Measurements from ENCODE around the gene GIMAP6.
"Not testable (repeated sequence)": the region's sequence is repeated elsewhere in the genome, so short reads cannot be mapped to it uniquely, and the experiment has no call there.

GIMAP6 gene

DNA sequence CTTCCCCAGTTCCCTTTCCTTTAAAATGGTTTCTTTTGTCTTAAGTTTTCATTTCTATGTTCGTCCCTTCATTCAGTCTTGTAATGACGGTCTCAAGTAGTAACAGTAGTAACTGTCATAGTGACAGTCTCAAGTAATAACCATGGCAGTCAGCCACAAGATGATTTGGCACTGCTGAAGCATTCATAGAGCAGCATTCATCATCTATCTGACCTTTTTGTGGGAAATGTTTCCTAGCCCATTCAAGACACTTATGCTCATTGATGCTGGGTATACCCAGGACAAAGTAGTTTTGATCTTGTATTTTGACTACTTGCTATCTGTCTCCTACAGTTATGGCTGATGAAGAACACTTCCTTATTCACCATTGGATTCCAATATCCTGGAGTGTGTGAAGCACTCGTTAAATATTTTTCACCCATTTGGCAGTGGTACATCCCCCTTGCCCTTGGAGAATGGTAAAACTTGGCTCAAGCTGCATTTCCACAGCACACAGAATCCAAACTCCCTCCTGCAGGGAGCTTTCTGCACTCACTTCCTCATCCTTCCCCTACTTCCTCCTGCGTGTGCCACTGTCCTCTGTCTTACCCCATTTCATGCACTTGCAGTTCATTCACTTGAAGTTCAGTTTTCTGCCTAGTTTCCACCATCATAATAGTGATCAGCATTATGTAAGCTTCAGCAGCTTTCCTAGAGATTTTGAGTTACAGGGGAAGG lies 46.0 kb downstream of the GIMAP6 start:
- Mint-ChIP-seq H3K27me3 (no peaks in the 10 kb centered on the region), H3K9me3 (peaks cover 2% of the 10 kb centered on the region), H3K36me3 (ENCODE audit: low read depth) (no peaks in the 10 kb centered on the region), H3K27ac (peak overlapping the region; percentile 78), H3K4me1 (ENCODE audit: low read depth) (peaks cover 27% of the 10 kb centered on the region), H3K4me3 (peak overlapping the region; percentile 44)
- intact Hi-C loops (cut with micrococcal nuclease) = loop anchor here (2.0 kb wide), 1 partner anchor 99 kb away; the partner anchor contains the start of gene GIMAP2

DNA sequence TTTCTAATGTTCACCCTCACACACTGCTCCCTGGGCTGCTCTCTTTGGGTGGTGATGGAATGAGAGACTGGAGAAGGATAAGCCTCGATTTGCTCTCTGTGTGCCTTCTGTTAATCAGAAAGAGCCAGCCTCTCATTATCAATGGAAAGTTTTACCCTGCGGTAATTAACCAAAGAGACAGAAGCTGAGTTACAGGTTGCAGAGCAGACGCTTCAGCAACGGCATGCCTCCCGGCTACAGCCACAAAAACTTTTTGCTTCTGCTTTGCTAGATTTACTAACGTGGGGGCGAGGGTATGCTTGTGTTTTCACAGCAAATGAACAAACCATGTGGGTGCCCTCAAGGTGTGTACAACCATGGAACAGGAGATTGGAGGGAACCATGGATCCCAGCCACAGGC lies 47.0 kb downstream of the GIMAP6 start:
- no peaks in the 10 kb centered on the region for H3K9me3 Mint-ChIP-seq
- no peaks in the 10 kb centered on the region for H3K27me3 Mint-ChIP-seq
- intact Hi-C loops (cut with micrococcal nuclease) = no loop called here
- no peak overlapping the region for H3K27ac Mint-ChIP-seq
- H3K36me3 Mint-ChIP-seq (ENCODE audit: low read depth) = no peaks in the 10 kb centered on the region
- H3K4me1 Mint-ChIP-seq (ENCODE audit: low read depth) = peaks cover 35% of the 10 kb centered on the region
- no peak overlapping the region for H3K4me3 Mint-ChIP-seq

DNA sequence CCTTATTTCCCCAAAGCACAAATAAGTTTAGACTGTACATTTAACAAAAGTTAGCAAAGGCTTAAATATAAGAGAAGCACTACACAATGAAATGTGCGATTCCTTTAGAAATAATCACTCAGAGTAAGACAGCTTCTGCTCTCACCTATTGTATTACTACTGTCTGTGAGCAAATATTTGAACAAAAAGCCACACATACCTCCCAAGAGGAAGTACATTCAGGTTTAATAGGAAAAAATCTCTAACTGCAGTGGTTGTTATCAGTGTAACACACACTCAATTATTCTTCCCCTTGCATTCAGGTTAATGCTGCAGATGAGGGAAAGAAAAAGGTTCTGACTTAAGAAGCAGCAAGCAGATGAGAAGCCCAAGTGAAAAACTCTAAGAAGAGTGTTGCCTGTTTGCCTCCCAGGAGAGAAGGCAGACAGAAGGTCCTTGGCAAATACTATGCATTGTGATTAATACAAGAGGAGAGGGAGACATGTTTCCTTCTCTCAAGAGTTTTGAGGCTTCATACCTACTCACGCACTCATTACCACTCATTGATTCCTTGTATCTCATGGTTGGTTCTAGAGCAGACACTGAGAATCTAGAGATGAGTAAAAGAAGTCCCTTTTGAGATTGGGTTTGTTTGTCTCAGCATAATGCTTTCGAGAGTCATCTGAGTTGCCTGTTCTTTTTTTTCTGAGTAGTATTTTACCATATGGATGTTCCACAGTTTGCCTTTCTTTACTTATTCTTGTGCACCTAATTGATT lies 51.4 kb downstream of the GIMAP6 start:
- Mint-ChIP-seq H3K36me3 (ENCODE audit: low read depth) (no peaks in the 10 kb centered on the region), H3K4me3 (peak overlapping the region; percentile 13), H3K4me1 (ENCODE audit: low read depth) (peaks cover 57% of the 10 kb centered on the region), H3K9me3 (no peaks in the 10 kb centered on the region), H3K27me3 (no peaks in the 10 kb centered on the region), H3K27ac (no peak overlapping the region)
- intact Hi-C loops (cut with micrococcal nuclease) = no loop called here

DNA sequence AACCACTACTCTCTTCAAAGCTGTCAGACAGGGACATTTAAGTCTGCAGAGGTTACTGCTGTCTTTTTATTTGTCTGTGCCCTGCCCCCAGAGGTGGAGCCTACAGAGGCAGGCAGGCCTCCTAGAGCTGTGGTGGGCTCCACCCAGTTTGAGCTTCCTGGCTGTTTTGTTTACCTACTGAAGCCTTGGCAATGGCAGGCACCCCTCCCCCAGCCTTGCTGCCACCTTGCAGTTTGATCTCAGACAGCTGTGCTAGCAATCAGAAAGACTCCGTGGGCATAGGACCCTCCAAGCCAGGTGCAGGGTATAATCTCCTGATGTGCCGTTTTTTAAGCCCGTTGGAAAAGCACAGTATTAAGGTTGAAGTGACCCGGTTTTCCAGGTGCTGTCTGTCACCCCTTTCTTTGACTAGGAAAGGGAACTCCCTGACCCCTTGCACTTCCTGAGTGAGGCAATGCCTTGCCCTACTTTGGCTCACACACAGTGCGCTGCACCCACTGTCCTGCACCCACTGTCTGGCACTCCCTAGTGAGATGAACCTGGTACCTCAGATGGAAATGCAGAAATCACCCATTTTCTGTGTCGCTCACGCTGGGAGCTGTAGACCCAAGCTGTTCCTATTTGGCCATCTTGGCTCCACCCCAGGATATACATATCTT lies 52.1 kb downstream of the GIMAP6 start:
- H3K27ac Mint-ChIP-seq; H3K27me3 Mint-ChIP-seq; intact Hi-C loops (cut with micrococcal nuclease); H3K9me3 Mint-ChIP-seq; H3K36me3 Mint-ChIP-seq (ENCODE audit: low read depth): not testable (repeated sequence)
- Mint-ChIP-seq H3K4me3 (peak overlapping the region; percentile 13), H3K4me1 (ENCODE audit: low read depth) (peaks cover 51% of the 10 kb centered on the region)
